IPS DF 6.9 (cell line): ENCODE data around the gene ZSCAN21.
"Not testable (repeated sequence)": the region's sequence is repeated elsewhere in the genome, so short reads cannot be mapped to it uniquely, and the experiment has no call there.

Source experiments
- DNase-seq: peaks from one replicate; pipeline ENCODE4 v3.0.0-alpha.2; 2013; ENCODE audit warnings: low read depth, low spot score
- H3K27ac ChIP-seq: one replicate; pipeline ENCODE4 v1.5.1; 2013; ENCODE audit warnings: low read length, control low read depth
- H3K27me3 ChIP-seq: 2 replicates; pipeline ENCODE4 v1.6.1; 2013; ENCODE audit warnings: mild to moderate bottlenecking, low read length; ENCODE audit not compliant: control insufficient read depth, insufficient read depth
- H3K36me3 ChIP-seq: 2 replicates; pipeline ENCODE4 v1.6.1; 2013; ENCODE audit warnings: low read length; ENCODE audit not compliant: control insufficient read depth, insufficient read depth
- H3K4me1 ChIP-seq: 2 replicates; pipeline ENCODE4 v1.6.1; 2013; ENCODE audit warnings: low read length; ENCODE audit not compliant: control insufficient read depth, insufficient read depth
- H3K4me3 ChIP-seq: 2 replicates; pipeline ENCODE4 v1.5.1; 2013; ENCODE audit warnings: mild to moderate bottlenecking, low read length
- H3K9me3 ChIP-seq: 2 replicates; pipeline ENCODE4 v1.6.1; 2013; ENCODE audit warnings: low read length, inconsistent platforms; ENCODE audit not compliant: control insufficient read depth, insufficient read depth
- WGBS: extraction: QIAGEN DNeasy Blood & Tissue Kit; methylation state at CpG from one replicate; pipeline ENCODE4 v1.1.7; 2013; ENCODE audit warnings: mixed read lengths, missing lambda C conversion rate; ENCODE audit not compliant: insufficient read length, insufficient coverage; 5-methylcytosine and 5-hydroxymethylcytosine counted together

ZSCAN21 gene

DNA sequence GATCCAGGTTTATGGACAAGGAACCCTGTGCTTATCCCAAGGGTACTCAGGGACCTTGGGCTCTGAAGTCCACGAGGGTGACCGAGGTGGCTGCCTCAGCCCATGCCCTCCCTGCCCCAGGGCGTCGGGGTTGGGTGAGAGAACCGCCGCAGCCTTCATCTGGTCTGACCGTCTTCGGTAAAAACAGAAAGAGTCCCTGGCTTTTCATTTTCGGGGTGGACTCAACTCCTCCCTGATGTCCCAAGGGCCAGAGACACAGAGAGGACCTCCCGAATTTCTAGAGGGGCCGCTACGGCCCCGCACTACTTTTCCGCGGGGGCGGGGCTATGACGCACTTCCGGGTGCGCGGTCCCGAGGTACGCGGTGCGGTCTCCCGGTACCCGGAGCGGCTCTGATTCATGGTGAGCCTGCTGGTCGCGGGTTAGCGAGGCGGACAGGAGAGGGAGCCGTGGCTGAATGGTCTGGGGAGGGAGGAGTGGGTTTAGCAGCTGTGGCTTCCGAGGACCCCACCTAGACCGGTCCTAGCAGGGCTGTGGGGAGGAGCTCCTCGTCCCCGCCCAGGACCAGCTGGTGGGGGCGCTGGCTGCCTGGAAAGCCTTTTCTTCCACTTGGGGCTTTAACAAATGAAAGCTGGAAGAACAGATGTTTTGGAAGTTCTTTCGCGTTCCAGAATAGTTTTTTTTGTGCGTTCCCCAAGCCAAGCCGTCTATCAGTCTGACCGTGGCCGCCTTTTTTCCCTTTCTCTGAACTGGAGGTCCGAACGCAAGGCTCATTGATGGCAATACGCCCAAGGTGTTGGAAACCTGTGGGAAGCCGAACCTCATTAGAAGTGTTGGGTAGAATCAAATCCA lies at the start of gene ZSCAN21:
TSS of gene ZSCAN21 (plus strand) at position 334 of the 851 bp plus-strand sequence. CDS start 7,233 bp downstream, outside the sequence.
- DNase-seq = peak; percentile 64
- Histone ChIP-seq H3K4me1 (no peaks in the 10 kb centered on the region), H3K4me3 (peak within 1 kb of the TSS; percentile 68), H3K36me3 (no peaks in the 10 kb centered on the region), H3K27me3 (no peaks in the 10 kb centered on the region), H3K9me3 (no peaks in the 10 kb centered on the region), H3K27ac (no peak within 1 kb of the TSS)
- no CpG with 5 or more reads among the region's 47 CpGs for WGBS

DNA sequence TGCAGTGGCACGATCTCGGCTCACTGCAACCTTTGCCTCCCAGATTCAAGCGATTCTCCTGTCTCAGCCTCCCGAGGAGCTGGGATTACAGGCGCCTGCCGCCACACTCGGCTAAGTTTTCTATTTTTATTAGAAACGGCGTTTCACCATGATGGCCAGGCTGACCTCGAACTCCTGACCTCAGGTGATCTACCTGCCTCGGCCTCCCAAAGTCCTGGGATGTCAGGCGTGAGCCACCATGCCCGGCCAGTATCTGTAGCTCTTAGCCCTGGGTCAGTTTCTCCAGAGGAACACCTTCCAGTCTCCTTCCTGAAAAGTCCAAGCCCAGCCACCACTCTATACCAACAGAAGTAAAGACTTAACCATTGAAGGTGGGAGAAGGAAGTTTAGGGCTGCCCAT lies 49.3 kb upstream of the ZSCAN21 start:
- Histone ChIP-seq H3K27me3 (no peaks in the 10 kb centered on the region), H3K27ac (no peak overlapping the region), H3K4me1 (no peaks in the 10 kb centered on the region), H3K36me3 (no peaks in the 10 kb centered on the region), H3K9me3 (no peaks in the 10 kb centered on the region), H3K4me3 (no peak overlapping the region)
- WGBS = no CpG with 5 or more reads among the region's 13 CpGs
- DNase-seq = no peak

DNA sequence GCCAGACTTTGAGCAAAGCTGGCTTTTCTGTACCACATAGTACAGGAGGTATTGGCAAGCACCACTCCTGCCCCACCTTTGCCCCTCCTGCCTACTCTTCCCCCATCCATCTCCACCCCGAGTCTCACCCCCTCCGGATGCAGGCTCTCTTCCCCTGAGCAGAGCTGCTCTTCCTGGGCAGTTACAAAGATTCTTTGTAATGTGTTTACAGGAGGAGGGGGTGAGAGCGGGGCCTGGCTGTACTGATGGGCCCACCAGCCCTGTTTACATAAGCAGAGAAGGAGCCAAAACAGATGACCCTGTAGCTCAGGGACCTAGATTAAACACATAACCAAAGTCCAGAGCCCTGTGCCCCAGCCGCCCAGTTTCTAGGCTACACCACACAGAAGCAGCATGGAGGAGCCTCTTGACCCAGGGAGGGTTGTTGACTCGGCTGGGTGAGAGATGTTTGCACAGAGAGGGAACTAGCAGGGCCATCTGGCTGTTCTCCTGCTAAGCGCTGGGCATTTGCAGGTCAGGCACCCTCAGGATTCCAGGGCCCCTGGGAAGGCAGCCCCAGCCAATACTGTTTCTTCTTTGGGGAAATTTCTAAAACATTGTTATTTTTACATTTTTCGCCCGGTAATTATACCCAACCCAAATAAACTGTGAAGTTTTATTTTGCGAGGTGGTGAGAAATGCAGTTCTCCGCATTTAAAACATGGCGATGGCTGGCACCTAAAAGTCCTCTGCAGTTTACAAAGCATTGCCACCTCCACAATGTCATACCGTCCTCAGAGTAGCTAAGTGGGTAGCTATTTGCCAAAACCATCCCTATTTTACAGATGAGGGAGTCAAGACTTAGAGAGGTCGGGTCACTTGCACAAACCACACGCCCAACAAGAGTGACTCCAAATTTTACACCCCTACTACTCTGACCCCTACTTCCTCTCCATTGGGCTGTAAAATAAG lies 45.6 kb upstream of the ZSCAN21 start:
- Histone ChIP-seq H3K27ac (no peak overlapping the region), H3K36me3 (no peaks in the 10 kb centered on the region), H3K9me3 (no peaks in the 10 kb centered on the region), H3K4me1 (no peaks in the 10 kb centered on the region), H3K4me3 (no peak overlapping the region), H3K27me3 (no peaks in the 10 kb centered on the region)
- whole genome bisulfite sequencing = no CpG with 5 or more reads among the region's 14 CpGs
- no peak for DNase-seq

DNA sequence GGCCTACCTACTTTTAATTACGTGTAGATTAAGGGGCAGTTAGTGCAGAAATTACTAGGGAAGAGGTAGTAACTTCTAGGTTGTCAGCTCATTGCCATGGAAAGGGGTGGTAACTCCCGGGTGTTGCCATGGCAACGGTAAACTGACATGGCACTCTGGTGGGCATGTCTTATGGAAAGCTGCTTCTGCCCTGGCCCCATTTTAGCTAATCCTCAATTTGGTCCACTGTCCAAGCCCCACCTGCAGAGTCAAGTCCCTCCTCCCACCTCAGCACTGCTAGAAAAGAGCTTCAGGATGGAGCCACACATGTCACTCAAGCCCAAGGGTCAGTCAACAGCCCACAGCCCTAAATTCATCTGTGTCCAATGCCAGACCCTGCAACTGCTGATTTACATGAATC lies 41.7 kb upstream of the ZSCAN21 start:
- Histone ChIP-seq H3K36me3 (no peaks in the 10 kb centered on the region), H3K4me3 (no peak overlapping the region), H3K4me1 (no peaks in the 10 kb centered on the region), H3K27ac (no peak overlapping the region), H3K27me3 (no peaks in the 10 kb centered on the region), H3K9me3 (no peaks in the 10 kb centered on the region)
- WGBS = no CpG with 5 or more reads among the region's 3 CpGs
- no peak for DNase-seq

DNA sequence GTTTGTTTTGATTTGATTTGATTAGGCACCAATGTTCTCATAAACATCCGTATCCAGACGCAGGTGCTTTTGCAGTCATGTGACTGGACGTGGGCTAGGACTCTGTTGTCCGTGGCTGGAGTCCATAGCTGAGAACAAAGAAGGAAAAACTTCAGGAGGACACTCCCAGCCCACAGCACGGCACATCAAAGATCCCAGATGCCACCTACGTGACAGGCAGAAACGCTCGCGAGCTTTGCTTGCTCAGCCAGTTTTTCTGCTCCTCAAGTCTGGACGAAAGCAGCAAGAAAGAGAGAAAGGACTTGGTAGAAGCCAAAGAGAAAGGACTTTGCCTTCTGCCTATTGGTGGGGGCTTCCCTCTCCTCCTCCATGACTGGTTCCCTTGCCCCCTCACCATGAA lies 41.0 kb upstream of the ZSCAN21 start:
- Histone ChIP-seq H3K4me1 (no peaks in the 10 kb centered on the region), H3K27me3 (no peaks in the 10 kb centered on the region), H3K36me3 (no peaks in the 10 kb centered on the region), H3K4me3 (no peak overlapping the region), H3K27ac (no peak overlapping the region), H3K9me3 (no peaks in the 10 kb centered on the region)
- WGBS = no CpG with 5 or more reads among the region's 10 CpGs
- no peak for DNase-seq

DNA sequence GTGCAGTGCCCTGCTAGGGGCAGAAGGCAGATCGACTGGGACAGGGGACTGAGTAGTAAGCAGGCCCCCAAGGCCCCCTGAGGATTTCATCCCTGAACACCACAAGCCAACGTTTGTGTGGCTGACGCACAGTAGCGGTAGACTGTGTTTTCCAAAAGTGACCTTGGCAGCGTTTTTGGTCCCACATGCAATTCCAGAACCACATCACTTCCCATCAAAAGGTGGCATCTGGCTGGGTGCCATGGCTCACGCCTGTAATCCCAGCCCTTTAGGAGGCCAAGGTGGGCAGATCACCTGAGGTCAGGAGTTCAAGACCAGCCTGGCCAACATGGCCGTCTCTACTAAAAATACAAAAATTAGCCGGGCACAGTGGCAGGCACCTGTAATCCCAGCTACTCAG lies 39.6 kb upstream of the ZSCAN21 start:
- H3K27ac ChIP-seq, DNase-seq, H3K4me1 ChIP-seq, H3K9me3 ChIP-seq, H3K4me3 ChIP-seq, H3K27me3 ChIP-seq, H3K36me3 ChIP-seq: not testable (repeated sequence)
- WGBS = no CpG with 5 or more reads among the region's 8 CpGs

DNA sequence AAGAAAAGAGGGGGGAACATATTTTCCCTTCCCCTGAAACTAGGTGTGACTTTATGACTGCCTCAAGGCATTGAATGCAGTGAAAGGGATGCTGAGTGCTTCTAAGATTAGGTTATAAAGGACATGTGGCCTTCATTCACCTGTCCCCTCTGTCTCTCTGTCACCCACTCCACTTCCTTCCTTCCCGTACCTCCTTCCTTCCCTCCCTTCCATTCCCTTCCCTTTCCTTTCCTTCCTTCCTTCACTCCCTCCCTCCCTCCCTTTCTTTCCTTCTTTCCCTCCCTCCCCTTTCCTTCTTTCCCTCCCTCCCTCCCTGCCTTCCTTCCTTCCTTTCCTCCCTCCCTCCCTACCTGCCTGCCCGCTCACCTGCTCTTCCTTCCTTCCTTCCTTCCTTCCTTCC lies 38.7 kb upstream of the ZSCAN21 start:
- Histone ChIP-seq H3K4me3 (no peak overlapping the region), H3K27ac (no peak overlapping the region), H3K9me3 (no peaks in the 10 kb centered on the region), H3K4me1 (no peaks in the 10 kb centered on the region), H3K27me3 (no peaks in the 10 kb centered on the region), H3K36me3 (no peaks in the 10 kb centered on the region)
- DNase-seq = no peak
- WGBS = 100% methylated on average over 1 of the region's 2 CpGs

DNA sequence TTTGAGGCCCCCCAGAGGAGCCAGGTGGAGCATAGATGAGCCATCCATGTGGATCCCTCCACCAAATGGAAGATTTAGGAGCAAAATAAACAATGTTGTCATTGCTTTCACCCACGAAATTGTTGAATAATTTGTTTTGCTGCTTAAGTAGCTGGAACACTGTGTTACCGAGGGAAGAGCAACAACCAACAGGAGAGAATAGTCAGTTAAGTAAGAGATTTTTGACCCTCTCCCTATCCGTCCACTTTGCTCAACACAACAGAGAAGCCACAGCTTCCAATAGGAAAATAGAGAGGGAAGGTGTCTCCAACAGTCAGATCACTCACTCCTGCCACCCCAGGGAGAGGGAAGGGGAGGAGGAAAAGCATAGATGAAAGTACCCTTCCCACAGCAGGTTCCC lies 38.1 kb upstream of the ZSCAN21 start:
- Histone ChIP-seq H3K9me3 (no peaks in the 10 kb centered on the region), H3K4me3 (no peak overlapping the region), H3K27ac (no peak overlapping the region), H3K36me3 (no peaks in the 10 kb centered on the region), H3K27me3 (no peaks in the 10 kb centered on the region), H3K4me1 (no peaks in the 10 kb centered on the region)
- no peak for DNase-seq
- no CpG with 5 or more reads among the region's 3 CpGs for WGBS

DNA sequence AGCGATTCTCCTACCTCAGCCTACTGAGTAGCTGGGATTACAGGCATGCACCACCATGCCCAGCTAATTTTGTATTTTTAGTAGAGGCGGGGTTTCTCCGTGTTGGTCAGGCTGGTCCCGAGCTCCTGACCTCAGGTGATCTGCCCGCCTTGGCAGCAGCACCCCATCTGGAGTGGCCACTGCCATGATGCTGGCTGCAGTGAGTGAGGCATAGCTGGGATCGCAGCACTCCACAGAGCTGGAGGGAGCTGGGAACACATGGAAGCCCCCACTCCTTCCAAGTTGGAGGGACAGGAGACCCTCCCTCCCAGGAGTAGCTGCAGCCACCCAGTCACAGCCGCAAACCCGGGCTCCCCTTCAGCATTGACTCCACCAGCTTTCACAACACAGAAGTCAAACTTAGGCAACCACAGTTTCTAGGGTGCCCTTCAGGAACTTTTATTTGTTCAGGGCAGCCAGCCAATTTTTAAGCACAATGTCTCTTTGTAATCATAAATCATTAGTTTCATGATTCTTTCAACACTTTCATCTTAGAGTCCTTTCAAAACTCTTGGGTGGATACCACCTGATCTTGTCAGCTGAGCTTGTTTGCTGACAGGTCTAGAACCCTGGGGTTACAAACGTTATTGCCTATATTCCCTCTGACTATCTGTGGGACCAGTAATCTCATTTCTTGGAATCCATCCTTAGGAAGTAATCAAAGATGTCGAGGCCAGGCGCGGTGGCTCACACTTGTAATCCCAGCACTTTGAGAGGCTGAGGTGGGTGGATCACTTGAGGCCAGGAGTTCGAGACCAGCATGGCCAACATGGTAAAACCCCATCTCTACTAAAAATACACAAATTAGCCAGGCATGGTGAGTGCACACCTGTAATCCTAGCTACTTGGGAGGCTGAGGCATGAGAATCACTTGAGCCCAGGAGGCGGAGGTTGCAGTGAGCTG lies 36.9 kb upstream of the ZSCAN21 start:
- H3K4me3 ChIP-seq, H3K4me1 ChIP-seq, H3K36me3 ChIP-seq, H3K27ac ChIP-seq, H3K27me3 ChIP-seq, DNase-seq, H3K9me3 ChIP-seq: not testable (repeated sequence)
- no CpG with 5 or more reads among the region's 14 CpGs for WGBS

DNA sequence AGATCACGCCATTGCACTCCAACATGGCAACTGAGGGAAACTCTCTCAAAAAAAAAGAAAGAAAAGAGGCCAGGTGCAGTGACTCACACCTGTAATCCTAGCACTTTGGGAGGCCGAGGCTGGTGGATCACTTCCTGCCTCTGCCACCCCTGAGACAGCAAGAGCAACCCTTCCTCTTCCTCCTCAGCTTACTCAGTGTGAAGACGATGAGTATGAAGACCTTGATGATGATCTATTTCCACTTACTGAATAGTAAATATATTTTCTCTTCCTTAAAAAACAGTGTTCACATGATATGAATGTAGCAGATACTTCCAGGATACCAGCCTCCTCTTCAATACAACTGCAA lies 36.3 kb upstream of the ZSCAN21 start:
- H3K27ac ChIP-seq = no peak overlapping the region
- no CpG with 5 or more reads among the region's 3 CpGs for WGBS

More for the DNA sequence above, 36.3 kb upstream of the ZSCAN21 start:
- no peak for DNase-seq
- Histone ChIP-seq H3K4me3 (no peak overlapping the region), H3K36me3 (no peaks in the 10 kb centered on the region), H3K4me1 (no peaks in the 10 kb centered on the region), H3K9me3 (no peaks in the 10 kb centered on the region), H3K27me3 (no peaks in the 10 kb centered on the region)
